Subcutaneous abdominal adipose tissue (tissue), 5 donors: ENCODE data around the gene CCDC6.

Experiments
- H3K27ac ChIP-seq: one replicate; pipeline ENCODE4 v1.7.0; 2013; ENCODE audit warnings: low read depth, mild to moderate bottlenecking, inconsistent platforms, low read length, moderate library complexity
- H3K27me3 ChIP-seq, 5 donors: one replicate each; pipeline ENCODE4 v1.7.0; 2013; ENCODE audit warnings: low read length in 5 of 5, inconsistent platforms in 1 of 5; ENCODE audit not compliant: control insufficient read depth in 5 of 5, insufficient read depth in 4 of 5
- H3K36me3 ChIP-seq, 5 donors: one replicate each; pipeline ENCODE4 v1.7.0; 2013; ENCODE audit warnings: low read length in 5 of 5; ENCODE audit not compliant: control insufficient read depth in 5 of 5, insufficient read depth in 5 of 5
- H3K4me1 ChIP-seq, 5 donors: one replicate each; pipeline ENCODE4 v1.7.0; 2013; ENCODE audit warnings: low read length in 5 of 5, mild to moderate bottlenecking in 3 of 5, moderate library complexity in 1 of 5; ENCODE audit not compliant: control insufficient read depth in 5 of 5, insufficient read depth in 5 of 5
- H3K4me3 ChIP-seq, 5 donors: one replicate each; pipeline ENCODE4 v1.7.0; 2013; ENCODE audit warnings: low read length in 5 of 5, low read depth in 1 of 5
- H3K9ac ChIP-seq, 5 donors: one replicate each; pipeline ENCODE4 v1.7.0; 2013; ENCODE audit warnings: low read length in 5 of 5, mild to moderate bottlenecking in 4 of 5, moderate library complexity in 3 of 5
- H3K9me3 ChIP-seq, 5 donors: one replicate each; pipeline ENCODE4 v1.7.0; 2013; ENCODE audit warnings: low read length in 5 of 5; ENCODE audit not compliant: control insufficient read depth in 5 of 5
- donor health status: healthy.
- donor health status: healthy.
- donor health status: healthy.
- donor health status: healthy.
- donor health status: healthy.

Gene CCDC6

DNA sequence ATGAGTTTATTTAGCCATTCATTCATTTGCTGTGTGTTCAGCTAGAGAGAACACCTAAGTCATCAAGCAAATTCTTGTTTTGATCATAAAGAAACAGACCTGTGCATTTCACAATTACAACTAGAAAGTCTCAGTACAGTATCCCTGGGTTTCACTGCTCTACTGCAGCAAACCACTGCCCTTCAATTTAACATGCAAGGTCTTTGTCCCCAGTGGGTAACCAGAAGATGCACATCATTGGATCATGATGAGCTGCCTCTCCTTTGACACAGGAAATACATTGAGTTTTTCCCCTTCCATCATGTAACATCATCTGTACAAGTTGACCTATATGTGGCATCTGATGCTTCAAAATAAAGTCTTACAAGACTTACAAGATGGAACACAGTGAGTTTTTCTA, 82.6 kb downstream of the CCDC6 start:
- Histone ChIP-seq H3K4me1 (peaks cover 0 to 9% (median 4%) of the 10 kb centered on the region in 5 donors), H3K27me3 (no peaks in the 10 kb centered on the region), H3K9me3 (no peaks in the 10 kb centered on the region), H3K36me3 (peaks cover 0 to 4% (median 0%) of the 10 kb centered on the region in 5 donors), H3K9ac (no peak overlapping the region), H3K27ac (no peak overlapping the region), H3K4me3 (no peak overlapping the region)

DNA sequence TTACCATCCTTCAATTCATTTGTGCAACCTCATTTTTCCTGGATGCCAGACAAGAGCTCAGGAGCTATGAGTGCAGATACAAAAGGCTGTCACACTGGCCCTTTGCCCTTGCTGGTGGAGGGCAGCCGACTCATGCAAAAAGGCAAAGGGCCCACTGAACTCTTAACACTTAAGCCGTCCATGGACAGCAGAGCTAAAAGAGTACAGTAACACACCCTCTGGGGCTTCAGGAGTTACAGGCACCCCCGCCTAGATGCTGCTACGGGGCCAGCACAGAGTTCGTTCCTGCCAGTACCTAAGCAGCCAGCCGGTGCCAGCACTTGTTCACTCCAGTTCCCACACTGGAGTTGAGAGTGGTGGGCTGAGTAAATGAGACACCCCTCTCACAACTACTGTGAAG, 83.2 kb downstream of the CCDC6 start:
- no peaks in the 10 kb centered on the region for H3K9me3 ChIP-seq
- no peak overlapping the region for H3K9ac ChIP-seq
- H3K4me1 ChIP-seq: peaks cover 0 to 9% (median 4%) of the 10 kb centered on the region in 5 donors
- no peak overlapping the region for H3K4me3 ChIP-seq
- no peak overlapping the region for H3K27ac ChIP-seq
- peaks cover 0 to 4% (median 0%) of the 10 kb centered on the region in 5 donors for H3K36me3 ChIP-seq
- no peaks in the 10 kb centered on the region for H3K27me3 ChIP-seq

DNA sequence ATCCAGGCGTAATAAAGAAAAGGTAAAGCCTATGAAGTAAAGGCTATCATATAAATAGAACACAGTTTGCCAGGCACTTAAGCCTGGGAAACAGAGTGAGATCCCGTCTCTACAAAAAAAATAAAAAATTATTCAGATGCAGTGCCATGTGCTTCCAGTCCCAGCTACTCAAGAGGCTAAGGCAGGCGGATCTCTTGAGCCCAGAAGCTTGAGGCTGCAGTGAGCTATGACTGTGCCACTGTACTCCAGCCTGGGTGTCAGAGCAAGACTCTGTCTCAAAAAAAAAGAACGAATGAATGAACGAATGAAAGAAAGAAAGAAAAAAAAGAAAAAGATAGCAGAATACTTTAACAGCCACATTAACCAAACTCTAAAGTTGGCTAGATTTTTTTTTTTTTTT, 85.9 kb downstream of the CCDC6 start:
- Histone ChIP-seq H3K36me3 (peaks cover 0 to 4% (median 0%) of the 10 kb centered on the region in 5 donors), H3K9me3 (no peaks in the 10 kb centered on the region), H3K4me3 (no peak overlapping the region), H3K27me3 (no peaks in the 10 kb centered on the region), H3K4me1 (no peaks in the 10 kb centered on the region), H3K9ac (no peak overlapping the region), H3K27ac (no peak overlapping the region)

DNA sequence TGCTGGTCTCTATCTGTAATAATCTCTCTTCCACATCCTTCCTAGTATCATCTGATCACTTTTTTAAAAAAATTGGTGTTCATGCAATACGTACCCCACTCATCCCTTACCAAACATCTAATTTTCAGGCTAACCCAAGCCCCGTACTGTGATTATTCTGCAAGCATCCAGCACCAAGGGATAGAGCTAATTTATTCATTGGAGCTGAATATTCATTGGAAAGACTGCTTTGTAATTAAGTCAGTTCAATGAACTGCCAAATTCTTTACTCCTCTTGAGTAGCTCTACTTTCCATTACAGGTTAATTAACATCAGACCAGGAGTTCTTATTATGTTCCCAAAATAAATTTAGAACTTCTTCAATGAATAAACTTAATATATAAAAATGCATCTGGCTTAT, 86.7 kb downstream of the CCDC6 start:
- Histone ChIP-seq H3K4me1 (no peaks in the 10 kb centered on the region), H3K27me3 (no peaks in the 10 kb centered on the region), H3K9ac (no peak overlapping the region)

DNA sequence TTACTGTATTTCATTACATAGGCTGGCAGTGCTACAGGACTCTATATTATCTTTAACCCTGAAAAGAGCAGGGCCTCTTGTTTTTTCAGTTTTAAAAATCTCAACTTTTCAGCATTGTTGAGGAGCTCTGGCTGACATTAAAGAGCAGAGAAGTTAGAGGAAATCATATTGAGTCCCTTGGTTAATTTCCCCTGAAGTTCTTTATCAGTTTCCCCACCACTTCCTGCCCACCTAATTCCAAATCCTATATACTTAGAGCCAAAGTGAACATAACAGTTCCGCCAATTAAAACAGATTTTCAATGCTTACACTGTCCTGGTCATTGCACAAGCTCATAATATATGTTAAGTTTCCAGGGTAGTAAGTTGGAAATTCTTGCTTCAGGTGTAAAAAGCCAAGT, 87.1 kb downstream of the CCDC6 start:
- Histone ChIP-seq H3K4me1 (no peaks in the 10 kb centered on the region), H3K27ac (no peak overlapping the region), H3K4me3 (no peak overlapping the region)

More for the DNA sequence above, 86.7 kb downstream of the CCDC6 start:
- Histone ChIP-seq H3K4me3 (no peak overlapping the region), H3K9me3 (no peaks in the 10 kb centered on the region), H3K27ac (no peak overlapping the region), H3K36me3 (peaks cover 0 to 6% (median 0%) of the 10 kb centered on the region in 5 donors)

DNA sequence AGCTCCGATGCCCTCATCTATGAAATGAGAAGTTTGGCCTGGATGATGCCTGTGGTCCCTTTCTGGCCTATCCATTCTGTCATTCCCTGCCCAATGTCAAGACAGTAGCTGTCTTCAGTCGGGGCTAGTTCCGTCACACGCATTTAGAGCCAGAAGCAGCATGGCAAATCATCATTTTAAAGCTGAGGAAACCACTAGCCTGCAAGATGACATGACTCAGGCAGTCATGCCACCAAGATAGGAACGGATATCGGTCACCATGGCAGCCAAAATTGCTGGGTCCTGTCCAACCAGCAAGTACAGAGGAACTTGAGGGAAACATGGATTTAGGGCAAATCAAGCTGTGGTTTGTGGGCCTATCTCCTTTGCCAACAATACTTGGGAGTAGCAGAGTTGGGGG, 88.6 kb downstream of the CCDC6 start:
- H3K9me3 ChIP-seq: no peaks in the 10 kb centered on the region
- no peaks in the 10 kb centered on the region for H3K27me3 ChIP-seq

More for the DNA sequence above, 87.1 kb downstream of the CCDC6 start:
- no peaks in the 10 kb centered on the region for H3K27me3 ChIP-seq
- H3K9me3 ChIP-seq: no peaks in the 10 kb centered on the region
- peaks cover 0 to 9% (median 2%) of the 10 kb centered on the region in 5 donors for H3K36me3 ChIP-seq
- no peak overlapping the region for H3K9ac ChIP-seq

DNA sequence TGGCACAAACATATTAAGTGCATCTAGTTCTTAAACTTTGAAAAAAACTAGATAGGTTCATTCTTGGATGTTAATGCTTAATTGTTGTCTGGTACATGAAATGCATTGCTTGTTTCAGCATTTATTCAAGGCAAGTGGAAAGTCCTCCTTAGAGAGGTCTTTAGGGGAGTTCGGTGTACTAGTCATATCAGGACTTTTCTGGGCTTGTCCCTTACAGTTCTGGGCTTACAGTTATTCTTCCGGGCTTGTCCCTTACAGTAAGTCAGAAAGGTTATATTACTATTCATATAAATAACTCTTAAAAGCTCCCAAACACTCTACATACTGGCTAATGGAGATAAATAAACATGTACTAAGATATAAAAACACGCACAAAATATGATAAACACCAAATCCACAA, 91.5 kb downstream of the CCDC6 start:
- Histone ChIP-seq H3K27ac (no peak overlapping the region), H3K9me3 (no peaks in the 10 kb centered on the region), H3K27me3 (no peaks in the 10 kb centered on the region), H3K36me3 (peaks cover 17 to 35% (median 28%) of the 10 kb centered on the region in 5 donors), H3K9ac (no peak overlapping the region), H3K4me1 (no peaks in the 10 kb centered on the region), H3K4me3 (no peak overlapping the region)

More for the DNA sequence above, 88.6 kb downstream of the CCDC6 start:
- H3K9ac ChIP-seq: no peak overlapping the region
- no peak overlapping the region for H3K4me3 ChIP-seq
- peaks cover 0 to 16% (median 3%) of the 10 kb centered on the region in 5 donors for H3K36me3 ChIP-seq
- H3K4me1 ChIP-seq: no peaks in the 10 kb centered on the region
- H3K27ac ChIP-seq: no peak overlapping the region

DNA sequence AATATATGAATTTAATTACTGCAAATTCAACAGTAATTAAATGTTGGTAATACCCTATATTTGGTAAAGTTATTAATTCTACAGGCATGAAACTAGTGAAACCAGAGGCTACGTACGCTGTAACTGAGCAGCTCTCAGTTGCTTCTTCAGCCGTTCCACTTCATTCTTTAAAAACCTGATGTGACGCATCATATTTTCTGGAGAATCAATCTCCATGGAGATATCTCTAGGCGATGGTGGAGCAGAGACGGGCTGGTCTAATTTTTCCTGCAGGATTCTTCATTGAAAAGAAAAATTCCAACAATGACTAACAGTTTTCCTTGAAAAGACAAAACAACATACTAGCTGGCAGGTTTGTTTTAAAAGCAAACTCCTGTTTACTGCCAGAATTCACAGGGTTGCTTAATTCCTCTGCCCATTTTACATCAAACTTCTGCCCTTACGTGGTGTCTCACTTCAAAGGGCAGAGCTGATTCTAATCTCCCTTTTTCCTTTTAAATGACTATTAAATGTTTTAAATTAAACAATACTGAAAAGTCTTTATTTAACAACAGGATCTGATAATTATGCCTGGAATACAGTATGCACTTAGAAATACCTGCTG, 93.7 kb downstream of the CCDC6 start:
- no peak overlapping the region for H3K4me3 ChIP-seq
- H3K27ac ChIP-seq: no peak overlapping the region
- no peak overlapping the region for H3K9ac ChIP-seq
- H3K9me3 ChIP-seq: no peaks in the 10 kb centered on the region
- peaks cover 0 to 4% (median 0%) of the 10 kb centered on the region in 5 donors for H3K4me1 ChIP-seq
- peaks cover 22 to 44% (median 39%) of the 10 kb centered on the region in 5 donors for H3K36me3 ChIP-seq
- H3K27me3 ChIP-seq: no peaks in the 10 kb centered on the region

DNA sequence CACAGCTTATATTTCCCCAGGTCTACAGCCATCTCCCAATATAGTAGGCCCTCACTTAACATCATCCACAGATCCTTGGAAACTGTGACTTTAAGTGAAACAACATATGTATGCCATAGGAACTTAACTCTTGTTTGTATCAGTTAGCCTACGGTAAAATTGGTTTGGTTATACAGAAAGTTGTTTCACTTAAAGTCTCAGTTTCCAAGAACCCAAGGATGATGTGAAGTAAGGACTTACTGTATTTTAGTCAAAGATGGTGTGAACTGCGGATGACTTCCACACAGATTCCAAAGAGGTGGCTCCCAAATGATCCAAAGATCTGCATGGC, 96.7 kb downstream of the CCDC6 start:
- Histone ChIP-seq H3K9me3 (no peaks in the 10 kb centered on the region), H3K27me3 (no peaks in the 10 kb centered on the region), H3K9ac (no peak overlapping the region), H3K36me3 (peaks cover 46 to 72% (median 52%) of the 10 kb centered on the region in 5 donors), H3K4me3 (no peak overlapping the region), H3K4me1 (peaks cover 0 to 4% (median 0%) of the 10 kb centered on the region in 5 donors), H3K27ac (no peak overlapping the region)

DNA sequence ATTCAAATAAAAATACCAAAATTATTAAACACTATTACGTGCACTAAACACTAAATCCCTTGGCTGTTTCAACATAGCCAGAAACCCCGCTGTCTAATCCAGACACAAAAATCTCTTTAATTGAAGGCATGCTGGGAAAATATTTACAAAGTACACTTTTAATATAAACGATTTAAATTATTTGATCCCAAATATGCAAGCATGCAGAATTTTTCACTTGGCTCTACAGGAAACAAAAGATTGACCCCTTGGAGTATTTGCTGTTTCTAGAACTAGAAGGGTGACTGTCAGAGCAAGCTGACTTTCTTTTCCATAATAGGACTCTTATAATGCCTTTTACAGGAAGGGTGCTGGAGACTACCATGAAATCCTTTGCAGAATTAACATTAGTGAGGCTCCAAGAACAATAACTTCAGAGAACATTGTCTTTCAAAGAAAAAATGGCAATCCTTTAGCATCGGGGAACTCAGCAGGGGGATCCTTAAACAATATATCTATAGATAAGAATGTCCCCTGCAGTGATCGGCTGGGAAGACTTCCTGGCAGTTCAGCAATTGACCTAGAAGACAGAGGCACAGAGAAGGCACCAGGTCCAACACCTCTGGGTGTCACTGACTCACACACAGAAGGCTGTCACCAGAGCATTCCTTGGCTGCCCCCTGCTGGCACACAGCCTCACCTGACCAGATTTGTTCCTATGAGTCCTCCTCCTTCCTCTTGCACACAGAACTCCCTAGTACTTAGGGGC, 97.3 kb downstream of the CCDC6 start:
- H3K27me3 ChIP-seq: no peaks in the 10 kb centered on the region
- H3K4me1 ChIP-seq: peaks cover 0 to 4% (median 0%) of the 10 kb centered on the region in 5 donors
- H3K27ac ChIP-seq: no peak overlapping the region
- no peak overlapping the region for H3K9ac ChIP-seq
- H3K4me3 ChIP-seq: no peak overlapping the region
- H3K9me3 ChIP-seq: no peaks in the 10 kb centered on the region
- H3K36me3 ChIP-seq: peaks cover 51 to 74% (median 55%) of the 10 kb centered on the region in 5 donors
